A549 treated with dexamethasone at 1 μM for 4 hours (cell line): ENCODE results near the gene KRTAP13-1. TPM values are rescaled to one million over a fixed set of nuclear protein-coding genes. Genes with fewer than 3 reads are reported as not detected.

Experiments
- total RNA-seq: library from RNA; stranded (reverse); fragments of 200-300 nt; extraction: Qiagen RNA extraction; gene quantifications from 5 replicates; pipeline ENCODE4 v1.2.3, GENCODE V29; 2022

The KRTAP13-1 gene
- total RNA-seq: not detected in 5 replicates

DNA sequence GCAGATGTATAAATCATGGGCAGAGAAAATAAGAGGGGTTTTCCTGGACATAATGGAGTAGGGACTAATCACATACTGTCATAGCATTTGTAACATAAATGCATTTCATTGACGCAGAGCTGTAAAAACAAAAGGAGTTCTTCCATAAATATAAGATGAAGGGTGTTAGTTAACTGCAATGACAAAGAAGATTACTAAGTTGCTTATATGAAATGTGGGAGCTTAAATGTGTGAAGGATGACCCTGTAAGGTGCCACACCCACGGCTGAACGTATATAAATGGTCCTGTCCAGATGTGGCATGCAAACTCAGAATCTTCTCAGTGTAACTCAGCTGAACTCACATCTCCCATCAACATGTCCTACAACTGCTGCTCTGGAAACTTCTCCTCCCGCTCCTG, at the start of gene KRTAP13-1:
Gene KRTAP13-1, plus strand, starts transcription at position 301 of the 400 bp plus-strand sequence. Its CDS starts 56 bp downstream, at position 357.

DNA sequence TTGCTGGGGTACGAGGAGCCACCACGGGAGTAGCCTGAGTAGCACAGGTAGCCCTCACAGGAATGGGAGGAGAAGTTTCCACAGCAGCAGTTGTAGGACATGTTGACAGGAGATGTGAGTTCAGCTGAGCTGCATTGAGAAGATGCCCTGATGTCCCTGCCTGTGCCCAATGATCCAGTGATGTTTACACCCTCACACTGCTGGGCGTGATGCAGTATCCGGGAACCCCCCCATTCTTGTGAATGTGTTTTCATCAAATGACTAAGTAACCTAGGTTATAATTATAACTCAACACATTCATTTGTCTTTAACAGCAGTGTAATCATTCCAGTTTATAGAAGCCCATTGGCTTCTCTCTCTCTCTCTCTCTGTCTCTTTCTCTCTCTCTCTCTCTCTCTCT, 47.3 kb upstream of the KRTAP13-1 start, which contains the start of gene KRTAP23-1:
Gene KRTAP23-1, minus strand, starts transcription at position 101 of the 400 bp plus-strand sequence. Its CDS starts 0 bp downstream, at position 101.

DNA sequence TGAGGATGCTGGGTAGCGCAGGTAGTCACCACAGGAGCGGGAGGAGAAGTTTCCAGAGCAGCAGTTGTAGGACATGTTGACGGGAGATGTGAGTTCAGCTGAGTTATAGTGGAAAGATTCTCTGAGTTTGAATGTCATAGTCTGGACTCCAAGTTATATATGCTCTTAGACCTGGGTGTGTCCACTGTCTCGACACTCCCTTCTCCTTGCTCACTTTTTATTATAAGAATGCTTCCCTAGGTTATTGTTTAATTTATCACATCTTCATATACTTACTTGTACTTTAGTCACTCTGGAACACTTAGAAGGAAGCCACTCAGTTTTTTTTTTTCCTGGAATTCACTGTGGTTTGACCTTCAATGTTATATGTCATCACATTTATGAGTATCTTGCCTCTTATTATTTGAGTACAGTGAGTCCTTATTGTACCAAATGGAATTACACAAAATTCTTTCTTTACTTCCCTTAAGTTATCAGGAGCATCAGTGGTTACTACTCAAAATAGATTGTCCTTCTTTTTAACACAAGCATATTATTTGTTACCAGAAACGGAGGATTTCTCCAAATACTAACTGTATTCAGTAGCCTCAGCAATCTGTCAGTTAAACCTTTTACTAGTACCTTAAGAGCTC, 23.6 kb upstream of the KRTAP13-1 start, which contains the start of gene KRTAP13-2:
Gene KRTAP13-2, minus strand, starts transcription at position 133 of the 632 bp plus-strand sequence. Its CDS starts 58 bp downstream, at position 75.

GRCh38 chr21:30425826-30426225, 30.0 kb downstream of the KRTAP13-1 start, which contains the start of gene KRTAP13-3:
Gene KRTAP13-3 (minus strand): TSS chr21:30425926. CDS start chr21:30425912, 14 bp downstream.

DNA sequence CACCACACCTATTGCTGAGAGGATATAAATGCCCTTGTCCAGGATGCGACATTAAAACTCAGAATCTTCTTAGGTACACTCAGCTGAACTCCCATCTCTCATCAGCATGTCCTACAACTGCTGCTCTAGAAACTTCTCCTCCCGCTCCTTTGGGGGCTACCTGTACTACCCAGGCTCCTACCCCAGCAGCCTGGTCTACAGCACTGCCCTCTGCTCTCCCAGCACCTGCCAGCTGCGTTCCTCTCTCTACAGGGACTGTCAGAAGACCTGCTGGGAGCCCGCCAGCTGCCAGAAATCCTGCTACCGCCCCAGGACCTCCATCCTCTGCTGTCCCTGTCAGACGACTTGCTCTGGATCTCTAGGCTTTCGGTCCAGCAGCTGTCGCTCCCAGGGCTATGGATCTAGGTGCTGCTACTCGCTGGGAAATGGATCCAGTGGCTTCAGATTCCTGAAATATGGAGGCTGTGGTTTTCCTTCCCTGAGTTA, 34.4 kb downstream of the KRTAP13-1 start, which contains the start of gene KRTAP13-4:
Gene KRTAP13-4, plus strand, starts transcription at position 51 of the 486 bp plus-strand sequence. Its CDS starts 56 bp downstream, at position 107.

GRCh38 chr21:30439975-30440374, 44.1 kb downstream of the KRTAP13-1 start, which contains the start of gene KRTAP15-1:
Gene KRTAP15-1 (plus strand): TSS chr21:30440275. CDS start chr21:30440328, 53 bp downstream.

Other genes with a start within 250 kb of the KRTAP13-1 start
- gene CLDN17, start 229.2 kb upstream of the KRTAP13-1 start, total RNA-seq: not detected in 5 replicates
- not detected in 5 replicates for gene CLDN8, start 179.9 kb upstream of the KRTAP13-1 start, total RNA-seq
- not detected in 5 replicates for gene KRTAP24-1, start 113.1 kb upstream of the KRTAP13-1 start, total RNA-seq
- gene KRTAP25-1, start 106.5 kb upstream of the KRTAP13-1 start, total RNA-seq: not detected in 5 replicates
- gene KRTAP26-1, start 75.7 kb upstream of the KRTAP13-1 start, total RNA-seq: not detected in 5 replicates
- not detected in 5 replicates for gene KRTAP27-1, start 58.3 kb upstream of the KRTAP13-1 start, total RNA-seq
- not detected in 5 replicates for gene KRTAP23-1, start 47.4 kb upstream of the KRTAP13-1 start, total RNA-seq
- gene KRTAP13-2, start 23.8 kb upstream of the KRTAP13-1 start, total RNA-seq: 0.09 TPM in 1 of 5 replicates, not detected in the others
- gene KRTAP13-3, start 29.9 kb downstream of the KRTAP13-1 start, total RNA-seq: not detected in 5 replicates
- gene KRTAP13-4, start 34.2 kb downstream of the KRTAP13-1 start, total RNA-seq: not detected in 5 replicates
- gene KRTAP15-1, start 44.2 kb downstream of the KRTAP13-1 start, total RNA-seq: not detected in 5 replicates
- gene KRTAP19-1, start 84.3 kb downstream of the KRTAP13-1 start, total RNA-seq: not detected in 5 replicates
- gene KRTAP19-2, start 91.4 kb downstream of the KRTAP13-1 start, total RNA-seq: not detected in 5 replicates
- gene KRTAP19-3, start 96.0 kb downstream of the KRTAP13-1 start, total RNA-seq: not detected in 5 replicates
- gene KRTAP19-4, start 101.1 kb downstream of the KRTAP13-1 start, total RNA-seq: not detected in 5 replicates
- gene KRTAP19-5, start 106.1 kb downstream of the KRTAP13-1 start, total RNA-seq: not detected in 5 replicates
- not detected in 5 replicates for gene KRTAP19-6, start 145.8 kb downstream of the KRTAP13-1 start, total RNA-seq
- not detected in 5 replicates for gene KRTAP19-7, start 165.3 kb downstream of the KRTAP13-1 start, total RNA-seq
- not detected in 5 replicates for gene KRTAP22-2, start 194.4 kb downstream of the KRTAP13-1 start, total RNA-seq
- gene KRTAP6-3, start 196.4 kb downstream of the KRTAP13-1 start, total RNA-seq: not detected in 5 replicates
- not detected in 5 replicates for gene KRTAP6-2, start 202.9 kb downstream of the KRTAP13-1 start, total RNA-seq
- not detected in 5 replicates for gene KRTAP22-1, start 205.1 kb downstream of the KRTAP13-1 start, total RNA-seq
- gene KRTAP6-1, start 217.9 kb downstream of the KRTAP13-1 start, total RNA-seq: not detected in 5 replicates
- not detected in 5 replicates for gene KRTAP20-1, start 220.4 kb downstream of the KRTAP13-1 start, total RNA-seq
- not detected in 5 replicates for gene KRTAP20-4, start 224.6 kb downstream of the KRTAP13-1 start, total RNA-seq
- not detected in 5 replicates for gene KRTAP20-2, start 239.2 kb downstream of the KRTAP13-1 start, total RNA-seq
- gene KRTAP20-3, start 246.8 kb downstream of the KRTAP13-1 start, total RNA-seq: not detected in 5 replicates